Embryonic facial prominence (tissue), 1 donor: Measurements from ENCODE around the gene PEX10.

Experiments used
- DNase-seq: peaks from one replicate; pipeline ENCODE4 v3.0.0-alpha.2; 2016; ENCODE audit errors: extremely low spot score

PEX10 gene

DNA sequence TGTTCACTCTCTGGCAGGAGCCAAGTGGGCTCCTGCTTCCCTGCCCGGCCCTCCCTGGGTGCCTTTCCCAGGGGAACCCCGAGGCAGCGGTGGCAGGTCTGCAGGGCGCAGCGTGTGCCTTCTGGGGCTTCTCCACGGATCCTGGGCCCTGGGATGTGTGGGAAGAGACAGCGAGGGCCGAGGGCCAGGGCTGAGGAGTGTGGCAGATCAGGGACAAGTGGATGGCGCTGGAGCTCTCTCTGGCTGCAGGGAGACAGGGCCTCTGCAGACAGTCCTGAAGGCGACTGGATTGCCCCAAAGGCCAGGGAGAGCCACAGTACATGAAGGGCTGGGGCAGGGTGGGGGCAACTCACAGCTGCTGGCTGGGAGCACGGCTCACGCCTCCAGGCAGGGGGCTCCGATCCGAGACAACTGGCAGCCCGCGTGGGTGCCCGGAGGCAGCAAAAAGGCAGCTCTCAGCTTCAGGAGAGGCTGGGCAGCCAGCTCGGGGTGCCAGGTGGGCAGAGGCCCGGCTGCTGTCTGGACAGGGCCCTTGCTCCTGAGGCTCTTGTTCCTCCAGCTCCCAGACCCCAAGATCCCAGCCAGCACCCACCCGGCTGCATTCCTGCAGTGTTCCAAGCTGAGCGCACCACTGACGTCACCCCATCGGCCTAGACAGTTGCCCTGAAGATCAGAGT is 37.0 kb downstream of the PEX10 start:
- no peak for DNase-seq

GRCh38 chr1:2374252-2375155 is 37.9 kb downstream of the PEX10 start:
- DNase-seq = no peak

GRCh38 chr1:2373551-2374251 is 38.7 kb downstream of the PEX10 start:
- no peak for DNase-seq

GRCh38 chr1:2372551-2373490 is 39.5 kb downstream of the PEX10 start:
- DNase-seq = no peak

DNA sequence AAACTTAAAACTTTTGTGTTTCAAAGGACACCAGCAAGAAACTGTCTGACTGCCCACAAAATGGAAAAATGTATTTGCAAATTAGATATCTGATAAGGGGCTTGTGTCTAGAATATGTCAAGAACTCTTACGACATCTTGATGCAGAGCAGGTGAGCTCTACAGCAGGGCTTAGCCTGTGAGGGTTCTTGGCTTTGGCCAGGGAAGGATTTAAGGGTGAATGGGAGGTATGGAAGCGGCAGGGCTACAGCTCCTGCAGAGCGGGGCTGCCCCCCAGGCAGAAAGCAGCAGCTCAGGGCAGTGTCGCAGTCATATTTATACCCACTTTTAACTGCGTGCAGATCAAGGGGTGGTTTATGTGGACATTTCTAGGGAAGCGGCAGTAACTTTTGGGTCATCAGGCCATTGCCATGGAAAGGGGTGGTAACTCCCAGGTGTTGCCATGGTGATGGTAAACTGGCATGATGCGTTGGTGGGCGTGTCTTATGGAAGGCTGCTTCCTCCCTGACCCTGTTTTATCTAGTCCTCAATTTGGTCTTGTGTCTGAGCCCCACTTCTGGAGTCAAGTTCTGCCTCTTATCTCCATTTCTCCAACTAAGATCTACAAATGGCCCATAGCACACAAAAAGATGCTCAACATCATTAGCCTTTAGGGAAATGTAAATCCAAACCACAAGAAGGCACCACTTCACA is 44.2 kb downstream of the PEX10 start:
- DNase-seq = no peak

DNA sequence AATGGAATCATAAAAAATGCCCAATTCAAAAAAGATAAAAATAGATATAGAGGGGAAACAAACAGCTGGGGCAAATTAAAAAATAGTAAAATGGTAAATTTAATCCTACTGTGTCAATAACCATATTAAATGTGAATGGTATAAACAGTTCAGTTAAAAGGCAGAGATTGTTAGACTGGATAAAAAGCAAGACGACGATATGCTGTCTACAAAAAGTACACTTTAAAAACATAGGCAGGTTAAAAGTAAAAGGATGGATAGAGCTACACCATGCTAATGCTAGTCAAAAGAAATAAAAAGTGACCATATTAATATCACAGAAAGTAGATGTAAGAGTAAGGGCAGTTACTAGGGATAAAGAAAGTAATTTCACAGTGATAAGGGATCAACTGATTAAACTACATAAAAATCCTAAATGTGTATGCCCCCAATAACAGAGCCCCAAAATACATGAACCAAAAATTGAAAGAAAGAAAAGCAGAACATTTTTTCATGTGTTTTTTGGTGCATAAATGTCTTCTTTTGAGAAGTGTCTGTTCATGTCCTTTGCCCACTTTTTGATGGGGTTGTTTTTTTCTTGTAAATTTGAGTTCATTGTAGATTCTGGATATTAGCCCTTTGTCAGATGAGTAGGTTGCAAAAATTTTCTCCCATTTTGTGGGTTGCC is 48.4 kb downstream of the PEX10 start:
- DNase-seq = no peak

GRCh38 chr1:2360588-2361364 is 51.6 kb downstream of the PEX10 start:
- no peak for DNase-seq

- no peak for DNase-seq
Observed at GRCh38 chr1:2358651-2359640, 53.4 kb downstream of the PEX10 start.

DNA sequence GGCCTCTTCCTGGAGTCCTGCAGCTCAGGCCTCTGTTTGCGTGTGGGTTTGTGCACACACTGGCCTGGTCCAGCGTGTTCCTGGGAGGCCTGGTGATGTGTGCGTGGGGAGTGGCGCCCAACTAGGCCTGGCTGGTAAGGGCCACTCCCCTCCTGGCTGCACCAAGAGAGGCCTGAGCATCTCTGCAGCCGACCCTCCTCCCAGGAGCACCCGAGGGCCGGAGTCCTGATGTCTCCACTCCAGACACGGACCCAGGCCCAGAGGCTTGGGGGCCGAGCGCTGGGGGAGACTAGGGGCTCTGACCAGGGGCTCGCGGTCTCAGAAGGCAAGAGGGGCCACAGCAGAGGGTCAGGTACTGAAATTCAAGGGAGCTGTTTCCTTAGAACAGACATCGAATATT is 54.3 kb downstream of the PEX10 start:
- no peak for DNase-seq

DNA sequence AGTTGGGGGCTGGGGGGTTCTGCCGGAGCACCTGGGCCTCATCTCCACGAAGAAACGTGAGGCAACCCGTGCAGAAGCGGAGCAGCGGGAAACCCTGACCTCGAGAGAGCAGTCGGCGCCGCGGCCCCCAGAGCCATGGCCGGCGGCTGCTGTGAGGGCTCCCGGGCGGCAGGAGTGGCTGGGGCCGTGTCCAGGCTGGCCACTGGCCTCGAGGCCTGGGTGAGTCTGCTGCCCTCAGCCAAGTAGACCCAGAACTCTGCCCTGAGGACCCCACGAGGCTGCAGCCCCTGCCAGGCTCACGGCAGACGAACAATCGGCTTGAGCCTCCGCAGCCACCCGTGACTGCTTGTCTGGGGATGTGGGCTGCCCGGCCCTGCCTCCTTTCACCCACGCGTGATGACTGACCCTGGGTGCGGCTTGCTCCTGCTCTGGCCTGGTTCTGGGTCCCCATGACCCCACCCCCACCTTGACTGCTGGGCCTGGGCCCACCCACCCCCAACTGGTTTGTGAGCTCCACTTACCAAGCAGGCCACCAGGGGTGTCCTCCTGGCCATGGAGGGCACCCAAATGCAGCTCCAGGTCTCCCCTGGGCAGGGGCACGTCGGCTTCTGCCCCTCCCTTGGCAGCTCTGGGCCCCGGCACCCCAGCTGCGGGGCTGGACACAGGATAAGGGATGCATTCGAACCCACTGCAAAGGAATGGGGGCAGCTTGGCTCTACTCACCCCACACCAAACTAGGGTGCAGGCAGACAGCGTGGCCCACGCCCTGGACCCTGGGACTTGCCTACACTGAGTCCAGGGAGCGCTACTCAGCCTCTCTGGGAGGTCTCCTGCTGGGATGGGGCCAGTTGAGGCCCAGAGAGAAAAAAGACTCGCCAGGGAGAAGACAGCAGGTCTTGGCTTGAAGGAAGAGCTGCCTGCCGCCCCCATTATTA is 55.2 kb downstream of the PEX10 start:
- DNase-seq = no peak

- no peak for DNase-seq
Observed at GRCh38 chr1:2356401-2356800, 56.0 kb downstream of the PEX10 start.

GRCh38 chr1:2355373-2356261 is 56.7 kb downstream of the PEX10 start:
- no peak for DNase-seq

DNA sequence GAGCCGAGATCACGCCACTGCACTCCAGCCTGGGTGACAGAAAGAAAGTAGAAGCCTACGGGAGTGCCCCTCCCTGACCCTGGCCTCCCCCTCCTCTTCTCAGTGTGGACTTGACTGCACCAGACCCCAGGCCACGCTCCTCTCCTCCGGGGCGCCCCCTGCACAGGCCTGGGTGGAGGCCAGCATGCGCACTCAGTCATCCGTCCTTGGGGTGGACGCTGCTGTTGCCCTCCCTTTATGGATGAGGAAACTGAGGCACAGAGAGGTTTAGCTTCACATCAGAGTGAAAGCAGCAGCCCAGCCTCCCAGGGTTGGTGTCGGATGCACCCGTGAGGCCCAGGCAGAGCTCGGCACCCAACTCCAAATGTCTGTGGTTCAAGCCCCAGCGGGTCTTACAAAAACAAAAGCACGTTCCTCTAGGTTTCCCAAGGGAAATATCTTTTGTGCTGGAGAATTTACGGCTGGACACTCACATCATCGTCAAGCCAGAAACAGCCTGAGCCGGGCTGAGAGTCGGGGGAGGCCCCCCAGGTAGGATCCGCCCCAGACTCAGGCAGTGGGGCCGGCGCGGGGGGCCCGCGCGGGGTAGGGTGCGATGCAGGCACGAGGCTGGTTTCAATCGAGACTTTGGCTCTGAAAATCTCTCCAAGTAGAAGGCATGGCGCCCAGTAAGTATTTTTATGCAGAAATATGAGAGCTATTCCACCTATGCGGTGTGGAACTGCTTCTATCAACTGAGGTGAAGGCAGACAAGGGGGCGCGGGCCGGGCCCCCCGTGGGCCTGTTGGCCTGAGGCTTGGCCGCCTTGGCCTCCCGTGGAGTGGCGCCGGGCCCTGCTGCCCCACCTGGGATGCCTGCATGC is 57.6 kb downstream of the PEX10 start:
- DNase-seq = peak; percentile 45
